Astrocyte of the cerebellum (primary cell): ENCODE measurements around the gene NMUR1.
A peak's percentile ranks its signal among the peaks of the same experiment; 100 is the strongest.
"Not testable (repeated sequence)": the region's sequence is repeated elsewhere in the genome, so short reads cannot be mapped to it uniquely, and the experiment has no call there.

Source experiments
- DNase-seq: peaks from one replicate; pipeline ENCODE4 v3.0.0-alpha.2; 2011; ENCODE audit warnings: low read depth
- H3K4me3 ChIP-seq: 2 replicates; pipeline ENCODE4 v1.5.1; 2011; ENCODE audit warnings: mild to moderate bottlenecking, low read depth, low read length, moderate library complexity
- in situ Hi-C: cut with HindIII; loops from 2 replicates; pipeline ENCODE4 v1.10.0; 2017; ENCODE audit warnings: low sequenced_read_pairs
- TF ChIP-seq, protein P1 (sequence below): IDR thresholded peaks from 2 replicates; pipeline ENCODE4 v1.5.1; 2012; ENCODE audit warnings: low read length, low read depth, moderate library complexity, mild to moderate bottlenecking; ENCODE audit errors: missing control alignments

Gene NMUR1, protein sequence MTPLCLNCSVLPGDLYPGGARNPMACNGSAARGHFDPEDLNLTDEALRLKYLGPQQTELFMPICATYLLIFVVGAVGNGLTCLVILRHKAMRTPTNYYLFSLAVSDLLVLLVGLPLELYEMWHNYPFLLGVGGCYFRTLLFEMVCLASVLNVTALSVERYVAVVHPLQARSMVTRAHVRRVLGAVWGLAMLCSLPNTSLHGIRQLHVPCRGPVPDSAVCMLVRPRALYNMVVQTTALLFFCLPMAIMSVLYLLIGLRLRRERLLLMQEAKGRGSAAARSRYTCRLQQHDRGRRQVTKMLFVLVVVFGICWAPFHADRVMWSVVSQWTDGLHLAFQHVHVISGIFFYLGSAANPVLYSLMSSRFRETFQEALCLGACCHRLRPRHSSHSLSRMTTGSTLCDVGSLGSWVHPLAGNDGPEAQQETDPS

DNA sequence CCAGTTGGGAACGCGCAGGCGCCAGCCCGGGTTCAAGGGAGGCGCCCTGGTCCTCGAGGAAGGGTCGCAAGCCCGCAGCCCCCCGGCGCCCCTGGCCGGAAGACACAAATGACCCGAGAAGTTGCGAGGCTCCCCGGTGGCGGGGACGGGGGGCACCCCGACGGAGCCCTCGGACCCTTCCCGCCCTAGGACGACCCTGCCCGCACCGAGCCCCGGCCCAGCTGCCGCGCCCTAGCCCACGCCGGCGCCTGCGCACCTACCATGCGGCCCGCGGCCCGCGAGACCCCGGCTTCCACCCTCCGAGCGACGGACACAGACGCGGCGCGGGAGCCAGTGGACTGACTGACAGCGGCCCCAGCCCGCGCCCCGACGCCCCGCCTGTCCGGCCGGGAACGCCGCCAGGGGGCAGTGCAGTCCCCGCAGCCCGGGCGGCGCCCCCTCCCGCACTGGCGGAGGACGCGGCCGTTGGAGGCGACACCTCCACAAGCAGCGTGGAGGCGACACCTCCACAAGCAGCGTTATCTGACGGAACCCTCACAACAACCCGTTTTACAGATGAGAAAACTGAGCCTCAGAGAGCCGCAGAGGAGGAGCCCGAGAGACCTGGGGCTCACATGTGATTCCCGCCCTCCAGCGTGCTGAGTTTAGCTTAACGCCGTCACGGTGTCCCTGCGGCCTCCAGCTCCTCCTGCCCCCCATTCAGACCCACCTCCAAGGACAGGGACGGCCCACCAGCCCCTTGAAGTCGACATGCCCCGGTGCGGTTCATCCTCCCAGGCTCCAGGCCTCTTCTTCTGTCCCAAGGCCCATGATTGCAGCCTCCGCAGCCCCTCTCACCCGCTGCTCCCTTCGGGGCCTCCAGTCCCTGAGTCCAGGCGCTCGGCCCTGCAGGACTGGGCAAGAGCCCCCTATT, at the start of gene NMUR1:
NMUR1 (minus strand) TSS at position 347 of the 913 bp plus-strand sequence; CDS start at position 263, 84 bp downstream.
- no peak for DNase-seq
- H3K4me3 ChIP-seq = no peak within 1 kb of the TSS
- TF ChIP-seq, protein P1, sequence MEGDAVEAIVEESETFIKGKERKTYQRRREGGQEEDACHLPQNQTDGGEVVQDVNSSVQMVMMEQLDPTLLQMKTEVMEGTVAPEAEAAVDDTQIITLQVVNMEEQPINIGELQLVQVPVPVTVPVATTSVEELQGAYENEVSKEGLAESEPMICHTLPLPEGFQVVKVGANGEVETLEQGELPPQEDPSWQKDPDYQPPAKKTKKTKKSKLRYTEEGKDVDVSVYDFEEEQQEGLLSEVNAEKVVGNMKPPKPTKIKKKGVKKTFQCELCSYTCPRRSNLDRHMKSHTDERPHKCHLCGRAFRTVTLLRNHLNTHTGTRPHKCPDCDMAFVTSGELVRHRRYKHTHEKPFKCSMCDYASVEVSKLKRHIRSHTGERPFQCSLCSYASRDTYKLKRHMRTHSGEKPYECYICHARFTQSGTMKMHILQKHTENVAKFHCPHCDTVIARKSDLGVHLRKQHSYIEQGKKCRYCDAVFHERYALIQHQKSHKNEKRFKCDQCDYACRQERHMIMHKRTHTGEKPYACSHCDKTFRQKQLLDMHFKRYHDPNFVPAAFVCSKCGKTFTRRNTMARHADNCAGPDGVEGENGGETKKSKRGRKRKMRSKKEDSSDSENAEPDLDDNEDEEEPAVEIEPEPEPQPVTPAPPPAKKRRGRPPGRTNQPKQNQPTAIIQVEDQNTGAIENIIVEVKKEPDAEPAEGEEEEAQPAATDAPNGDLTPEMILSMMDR = peak; percentile 49
- in situ Hi-C loops = no loop called here

- DNase-seq = no peak
- TF ChIP-seq, protein P1 = no peak
- in situ Hi-C loops = no loop called here
- no peak overlapping the region for H3K4me3 ChIP-seq
Measured at GRCh38 chr2:231579560-231579959, 49.3 kb upstream of the NMUR1 start.

- H3K4me3 ChIP-seq, DNase-seq, in situ Hi-C loops: not testable (repeated sequence)
Measured at GRCh38 chr2:231578655-231579054, 48.4 kb upstream of the NMUR1 start.

DNA sequence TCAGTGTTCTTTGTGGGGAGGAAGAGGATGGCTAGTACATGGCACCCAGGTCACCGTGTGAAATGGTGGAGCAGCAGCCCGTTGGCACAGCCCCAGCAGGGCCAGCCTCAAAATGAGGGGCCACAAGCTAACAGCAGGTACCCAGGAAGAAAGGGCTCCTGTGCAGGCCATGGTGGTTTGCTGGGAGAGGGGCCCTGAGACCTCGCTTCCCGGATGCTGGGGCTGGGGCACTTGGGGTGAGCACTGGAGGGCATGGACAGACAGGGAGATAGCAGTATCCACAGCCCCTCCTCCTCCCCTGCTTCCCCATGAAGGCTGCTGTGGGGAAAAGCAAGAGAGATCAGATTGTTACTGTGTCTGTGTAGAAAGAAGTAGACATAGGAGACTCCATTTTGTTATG, 46.2 kb upstream of the NMUR1 start:
- in situ Hi-C loops = no loop called here
- DNase-seq = no peak
- TF ChIP-seq, protein P1 = no peak
- no peak overlapping the region for H3K4me3 ChIP-seq

DNA sequence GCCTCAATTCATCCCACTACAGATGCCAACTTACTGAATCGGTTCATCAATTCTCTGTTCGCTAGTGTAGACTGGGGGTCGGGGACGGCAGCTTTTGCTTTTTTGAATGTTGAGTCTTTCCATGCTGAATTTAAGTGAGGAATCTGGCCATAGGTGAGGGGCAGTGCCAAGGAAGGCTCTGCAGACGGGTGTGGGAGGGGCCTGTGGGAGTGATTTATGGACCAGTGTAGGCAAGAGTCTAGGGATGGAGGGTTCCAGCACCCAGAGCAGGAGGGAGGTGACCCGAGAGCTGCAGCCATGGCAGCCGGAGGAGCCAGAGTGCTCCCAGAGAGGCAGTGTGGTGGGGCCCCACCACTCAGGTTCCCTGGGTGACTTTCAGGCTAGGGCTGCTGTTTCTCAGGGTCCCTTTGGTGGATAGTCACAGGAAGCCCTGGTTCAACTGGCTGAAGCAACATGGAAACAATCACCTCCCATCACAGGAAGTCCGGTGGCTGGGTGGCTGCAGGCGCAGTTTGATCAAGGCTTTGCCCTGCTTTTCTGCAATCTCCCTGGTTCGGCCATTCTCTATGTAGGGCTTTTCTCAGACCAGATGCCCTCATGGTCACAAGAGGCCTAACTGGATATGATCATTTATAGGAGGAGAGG, 45.5 kb upstream of the NMUR1 start:
- TF ChIP-seq, protein P1 = no peak
- in situ Hi-C loops = no loop called here
- DNase-seq = no peak
- no peak overlapping the region for H3K4me3 ChIP-seq

- in situ Hi-C loops = no loop called here
- H3K4me3 ChIP-seq = no peak overlapping the region
- DNase-seq = no peak
- TF ChIP-seq, protein P1 = no peak
Measured at GRCh38 chr2:231573698-231574421, 43.6 kb upstream of the NMUR1 start.
